OCI-LY3 (cell line): ENCODE results near the gene CAPZA2.

ENCODE experiments used
- EZH2phosphoT487 ChIP-seq: fragments of 200-600 bp; shearing (Covaris generic); IDR thresholded peaks from 2 replicates; pipeline ENCODE4 v1.6.1; 2018; ENCODE audit warnings: antibody characterized with exemption, mixed run types, low read depth
- TF ChIP-seq, protein P1 (sequence below): fragments of 200-600, 300-600 bp; sonication (generic); IDR thresholded peaks from 2 replicates; pipeline ENCODE4 v1.5.1; 2014; ENCODE audit warnings: antibody characterized with exemption, low read length, low read depth

DNA sequence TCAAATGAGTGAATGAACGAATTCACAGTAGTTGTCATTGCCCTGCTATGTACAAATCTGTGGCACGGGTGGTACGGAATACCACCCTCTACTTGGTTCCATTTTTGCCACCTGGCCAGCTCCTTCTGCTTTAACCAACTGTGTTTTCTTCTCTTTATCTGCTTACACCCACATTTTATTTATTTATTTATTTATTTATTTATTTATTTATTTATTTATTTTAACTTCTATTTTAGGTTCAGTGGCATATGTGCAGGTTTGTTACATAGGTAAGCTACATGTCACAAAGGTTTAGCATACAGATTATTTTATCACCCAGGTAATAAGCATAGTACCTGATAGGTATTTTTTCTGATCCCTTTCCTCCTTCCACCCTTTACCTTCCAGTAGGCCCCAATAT is 42.2 kb upstream of the CAPZA2 start:
- TF ChIP-seq, protein P1, sequence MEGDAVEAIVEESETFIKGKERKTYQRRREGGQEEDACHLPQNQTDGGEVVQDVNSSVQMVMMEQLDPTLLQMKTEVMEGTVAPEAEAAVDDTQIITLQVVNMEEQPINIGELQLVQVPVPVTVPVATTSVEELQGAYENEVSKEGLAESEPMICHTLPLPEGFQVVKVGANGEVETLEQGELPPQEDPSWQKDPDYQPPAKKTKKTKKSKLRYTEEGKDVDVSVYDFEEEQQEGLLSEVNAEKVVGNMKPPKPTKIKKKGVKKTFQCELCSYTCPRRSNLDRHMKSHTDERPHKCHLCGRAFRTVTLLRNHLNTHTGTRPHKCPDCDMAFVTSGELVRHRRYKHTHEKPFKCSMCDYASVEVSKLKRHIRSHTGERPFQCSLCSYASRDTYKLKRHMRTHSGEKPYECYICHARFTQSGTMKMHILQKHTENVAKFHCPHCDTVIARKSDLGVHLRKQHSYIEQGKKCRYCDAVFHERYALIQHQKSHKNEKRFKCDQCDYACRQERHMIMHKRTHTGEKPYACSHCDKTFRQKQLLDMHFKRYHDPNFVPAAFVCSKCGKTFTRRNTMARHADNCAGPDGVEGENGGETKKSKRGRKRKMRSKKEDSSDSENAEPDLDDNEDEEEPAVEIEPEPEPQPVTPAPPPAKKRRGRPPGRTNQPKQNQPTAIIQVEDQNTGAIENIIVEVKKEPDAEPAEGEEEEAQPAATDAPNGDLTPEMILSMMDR, result no peak
- TF ChIP-seq EZH2phosphoT487, result no peak
